ENCODE data around the gene CTNNA2. TPM values are rescaled to one million over a fixed set of nuclear protein-coding genes. Genes with fewer than 3 reads are reported as not detected.

The CTNNA2 gene
- total and polyA plus RNA-seq, 9 of the 15 experiments (the other 6 are each of a cell fraction or from before 2014, with no cell fraction given) = 0.03 to 0.40 (median 0.15) TPM

DNA sequence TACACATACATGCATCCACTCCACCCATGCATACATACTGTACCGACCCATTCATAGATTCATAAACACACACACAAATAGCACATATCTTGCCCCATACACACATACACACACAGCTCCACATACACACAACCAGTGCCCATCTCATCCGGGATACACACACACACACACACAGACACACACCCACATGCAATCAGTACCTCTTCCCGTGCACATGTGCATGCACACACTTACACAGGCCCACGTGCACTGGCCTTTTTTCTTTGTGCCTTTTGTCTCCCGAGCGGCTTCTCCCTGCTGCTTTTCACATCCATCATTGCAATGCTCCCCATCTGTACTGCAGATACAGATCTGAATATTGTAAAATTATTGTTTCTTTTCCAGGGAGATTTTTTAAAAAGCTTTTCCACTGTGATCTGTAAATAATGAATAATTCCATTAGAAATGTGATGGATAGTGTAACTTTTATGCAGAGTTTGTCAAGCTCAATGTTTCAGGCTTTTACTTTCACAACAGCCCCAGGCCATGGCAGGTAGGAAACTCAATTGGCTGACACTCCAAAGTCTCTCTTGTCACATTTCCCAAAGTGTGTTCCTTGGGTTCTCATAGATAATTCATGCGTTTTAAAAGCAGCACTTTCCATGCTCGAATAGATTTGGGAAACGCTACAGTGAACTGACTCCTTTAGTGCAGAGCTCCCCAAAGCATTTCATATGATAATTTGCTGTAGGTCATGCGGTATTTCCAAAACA is 393.5 kb downstream of the CTNNA2 start:
- H3K9me3 ChIP-seq (replicated peaks; ENCODE audit: control insufficient read depth, insufficient read depth, low read depth, low read length) = no peaks in the 10 kb centered on the region
- ChIA-PET POLR2A (no interaction called here), CTCF (ENCODE audit: low intra/inter-chr PET ratio) (no interaction called here)
- peaks cover 0 to 4% of the 10 kb centered on the region in 2 experiments; a peak in 1 of 5 replicates for H3K27me3 ChIP-seq (ENCODE audit: control insufficient read depth in 2 of 2, insufficient read depth in 2 of 2, low read length in 2 of 2)
- no peak for FAIRE-seq
- H3K36me3 ChIP-seq (ENCODE audit: control insufficient read depth, insufficient read depth, low read length) = no peaks in the 10 kb centered on the region
- no TSS peak for BruUV-seq (replicated peaks)
- H3K9me1 ChIP-seq (ENCODE audit: control insufficient read depth, insufficient read depth, low read length) = no peaks in the 10 kb centered on the region
- H2AFZ ChIP-seq (ENCODE audit: low read depth, low read length) = no peak overlapping the region
- in situ Hi-C loops (cut with MboI) (no loop called here), intact Hi-C loops (cut with micrococcal nuclease) (no loop called here)
- H3K79me2 ChIP-seq (ENCODE audit: control insufficient read depth, insufficient read depth, low read length) = no peaks in the 10 kb centered on the region
- 2% methylated on average over 10 of the region's 10 CpGs for WGBS (ENCODE audit: insufficient coverage, low coverage, missing lambda C conversion rate)
- H3K9ac ChIP-seq (ENCODE audit: insufficient read depth in 1 of 2, low read depth in 2 of 2, low read length in 2 of 2) = no peak overlapping the region
- no peak overlapping the region for H3K27ac ChIP-seq (ENCODE audit: extremely low read depth, low read depth, low read length)
- no peak for ATAC-seq
- DNase-seq (ENCODE audit: extremely low read depth in 1 of 4, low spot score in 3 of 4) = no peak
- H3K4me1 ChIP-seq (replicated peaks in 1 of 2; ENCODE audit: control insufficient read depth in 2 of 2, insufficient read depth in 2 of 2, low read length in 2 of 2) = no peaks in the 10 kb centered on the region
- no peaks in the 10 kb centered on the region for H4K20me1 ChIP-seq (replicated peaks; ENCODE audit: control insufficient read depth, insufficient read depth, low read length)
- H3K4me3 ChIP-seq = no peak overlapping the region
- H3K4me2 ChIP-seq (ENCODE audit: insufficient read depth, low read length) = no peak overlapping the region
- TF ChIP-seq, protein P1, sequence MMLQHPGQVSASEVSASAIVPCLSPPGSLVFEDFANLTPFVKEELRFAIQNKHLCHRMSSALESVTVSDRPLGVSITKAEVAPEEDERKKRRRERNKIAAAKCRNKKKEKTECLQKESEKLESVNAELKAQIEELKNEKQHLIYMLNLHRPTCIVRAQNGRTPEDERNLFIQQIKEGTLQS (IDR thresholded peaks at IDR 0.05) = no peak
- TF ChIP-seq, protein P1 (CRISPR knock-in tag; conservative IDR thresholded peaks at IDR 0.05) = no peak
- TF ChIP-seq, protein P2, sequence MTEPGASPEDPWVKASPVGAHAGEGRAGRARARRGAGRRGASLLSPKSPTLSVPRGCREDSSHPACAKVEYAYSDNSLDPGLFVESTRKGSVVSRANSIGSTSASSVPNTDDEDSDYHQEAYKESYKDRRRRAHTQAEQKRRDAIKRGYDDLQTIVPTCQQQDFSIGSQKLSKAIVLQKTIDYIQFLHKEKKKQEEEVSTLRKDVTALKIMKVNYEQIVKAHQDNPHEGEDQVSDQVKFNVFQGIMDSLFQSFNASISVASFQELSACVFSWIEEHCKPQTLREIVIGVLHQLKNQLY (CRISPR knock-in tag; conservative IDR thresholded peaks at IDR 0.05) = no peak
- TF ChIP-seq ZNF143 (CRISPR knock-in tag; IDR thresholded peaks at IDR 0.05) = no peak
- TF ChIP-seq, protein P3, sequence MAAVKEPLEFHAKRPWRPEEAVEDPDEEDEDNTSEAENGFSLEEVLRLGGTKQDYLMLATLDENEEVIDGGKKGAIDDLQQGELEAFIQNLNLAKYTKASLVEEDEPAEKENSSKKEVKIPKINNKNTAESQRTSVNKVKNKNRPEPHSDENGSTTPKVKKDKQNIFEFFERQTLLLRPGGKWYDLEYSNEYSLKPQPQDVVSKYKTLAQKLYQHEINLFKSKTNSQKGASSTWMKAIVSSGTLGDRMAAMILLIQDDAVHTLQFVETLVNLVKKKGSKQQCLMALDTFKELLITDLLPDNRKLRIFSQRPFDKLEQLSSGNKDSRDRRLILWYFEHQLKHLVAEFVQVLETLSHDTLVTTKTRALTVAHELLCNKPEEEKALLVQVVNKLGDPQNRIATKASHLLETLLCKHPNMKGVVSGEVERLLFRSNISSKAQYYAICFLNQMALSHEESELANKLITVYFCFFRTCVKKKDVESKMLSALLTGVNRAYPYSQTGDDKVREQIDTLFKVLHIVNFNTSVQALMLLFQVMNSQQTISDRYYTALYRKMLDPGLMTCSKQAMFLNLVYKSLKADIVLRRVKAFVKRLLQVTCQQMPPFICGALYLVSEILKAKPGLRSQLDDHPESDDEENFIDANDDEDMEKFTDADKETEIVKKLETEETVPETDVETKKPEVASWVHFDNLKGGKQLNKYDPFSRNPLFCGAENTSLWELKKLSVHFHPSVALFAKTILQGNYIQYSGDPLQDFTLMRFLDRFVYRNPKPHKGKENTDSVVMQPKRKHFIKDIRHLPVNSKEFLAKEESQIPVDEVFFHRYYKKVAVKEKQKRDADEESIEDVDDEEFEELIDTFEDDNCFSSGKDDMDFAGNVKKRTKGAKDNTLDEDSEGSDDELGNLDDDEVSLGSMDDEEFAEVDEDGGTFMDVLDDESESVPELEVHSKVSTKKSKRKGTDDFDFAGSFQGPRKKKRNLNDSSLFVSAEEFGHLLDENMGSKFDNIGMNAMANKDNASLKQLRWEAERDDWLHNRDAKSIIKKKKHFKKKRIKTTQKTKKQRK (IDR thresholded peaks at IDR 0.05; ENCODE audit: borderline replicate concordance, low read depth, low read length) = no peak
- TF ChIP-seq YY1 (IDR thresholded peaks at IDR 0.05; ENCODE audit: borderline replicate concordance in 1 of 3, control insufficient read depth in 1 of 3, extremely low read depth in 1 of 3, insufficient read depth in 3 of 3, insufficient read length in 1 of 3, insufficient replicate concordance in 2 of 3, low read depth in 1 of 3, low read length in 2 of 3) = no peak
- TF ChIP-seq, protein P4, sequence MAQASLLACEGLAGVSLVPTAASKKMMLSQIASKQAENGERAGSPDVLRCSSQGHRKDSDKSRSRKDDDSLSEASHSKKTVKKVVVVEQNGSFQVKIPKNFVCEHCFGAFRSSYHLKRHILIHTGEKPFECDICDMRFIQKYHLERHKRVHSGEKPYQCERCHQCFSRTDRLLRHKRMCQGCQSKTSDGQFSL (CRISPR knock-in tag; IDR thresholded peaks at IDR 0.05) = no peak
- TF ChIP-seq, protein P4 (tag; IDR thresholded peaks at IDR 0.05) = no peak

Measured in K562 (cell line).